Cardiac septum (tissue), 1 donor: Measurements from ENCODE around the gene ZFHX3. TPM values are rescaled to one million over a fixed set of nuclear protein-coding genes. Genes with fewer than 3 reads are reported as not detected.
"Not testable (repeated sequence)": the region's sequence is repeated elsewhere in the genome, so short reads cannot be mapped to it uniquely, and the experiment has no call there.

Source experiments
- DNase-seq: peaks from one replicate; pipeline ENCODE4 v3.0.0-alpha.2; 2020; ENCODE audit warnings: low spot score
- intact Hi-C: fragments of 100-400 bp; cut with DNase I; formaldehyde crosslinking; loops from one replicate; pipeline ENCODE4 v1.14.0; 2022
- total RNA-seq: library from RNA; stranded (reverse); fragmentation: NEBNext Ultra II Directional; extraction: Animal tissue kit (Norgen Biotek cat#: 25700); gene quantifications from one replicate; pipeline ENCODE4 v1.2.1, GENCODE V29; 2021
- donor health status: DM: no; HTN: no; CAD: no.

Gene ZFHX3
- total RNA-seq, 1 donor from 2014 or later, result 15.7 TPM

DNA sequence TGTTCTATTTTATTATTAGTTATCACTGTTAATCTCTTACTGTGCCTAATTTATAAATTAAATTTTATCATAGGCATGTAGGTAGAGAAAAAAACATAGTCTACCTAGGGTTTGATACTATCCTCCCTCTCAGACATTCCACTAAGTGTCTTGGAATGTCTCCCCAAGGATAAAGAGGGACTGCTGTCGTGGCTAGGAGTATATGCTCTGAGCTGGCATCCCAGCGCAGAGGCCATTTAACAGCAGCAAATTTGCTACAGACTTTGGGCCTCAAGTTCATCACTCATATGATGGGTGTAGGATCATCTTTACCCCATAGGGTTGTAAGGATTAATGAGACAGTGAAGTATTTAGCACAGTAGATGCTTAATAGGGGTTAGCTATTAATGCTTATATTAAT lies 56.7 kb downstream of the ZFHX3 start:
- DNase-seq, result no peak
- intact Hi-C loops, result no loop called here

DNA sequence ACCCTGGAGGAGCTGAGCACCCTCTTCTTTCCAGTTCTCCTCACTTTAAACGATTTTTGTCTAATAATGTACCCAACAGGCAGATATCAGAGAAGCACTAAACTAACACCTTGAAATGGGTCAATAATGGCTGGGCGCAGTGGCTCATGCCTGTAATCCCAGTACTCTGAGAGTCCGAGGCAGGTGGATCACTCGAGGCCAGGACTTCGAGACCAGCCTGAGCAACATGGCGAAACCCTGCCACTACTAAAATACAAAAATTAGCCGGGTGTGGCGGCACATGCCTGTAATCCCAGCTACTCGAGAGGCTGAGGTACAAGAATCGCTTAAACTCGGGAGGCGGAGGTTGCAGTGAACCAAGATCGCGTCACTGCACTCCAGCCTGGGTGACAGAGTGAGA lies 57.4 kb downstream of the ZFHX3 start:
- no peak for DNase-seq
- intact Hi-C loops, result no loop called here

- DNase-seq, result no peak
- intact Hi-C loops, result loop anchor here (10.0 kb wide), 1 partner anchor 185 kb away; no protein-coding TSS in a partner anchor
These were observed 58.1 kb downstream of the ZFHX3 start for GRCh38 chr16:72989579-72990551.

DNA sequence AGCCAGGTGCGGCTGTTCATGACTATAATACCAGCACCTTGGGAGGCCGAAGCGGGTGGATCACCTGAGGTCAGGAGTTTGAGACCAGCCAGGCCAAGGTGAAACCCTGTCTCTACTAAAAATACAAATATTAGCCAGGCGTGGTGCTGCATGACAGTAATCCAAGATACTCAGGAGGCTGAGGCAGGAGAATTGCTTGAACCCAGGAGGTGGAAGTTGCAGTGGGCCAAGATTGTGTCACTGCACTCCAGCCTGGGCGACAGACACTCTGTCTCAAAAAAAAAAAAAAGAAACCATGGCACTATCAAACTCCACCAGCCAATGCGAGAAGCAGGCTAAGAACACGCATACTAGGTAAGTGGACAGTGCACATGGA lies 58.7 kb downstream of the ZFHX3 start:
- not testable (repeated sequence) for DNase-seq
- intact Hi-C loops, result loop anchor here (10.0 kb wide), 1 partner anchor 186 kb away; no protein-coding TSS in a partner anchor

DNA sequence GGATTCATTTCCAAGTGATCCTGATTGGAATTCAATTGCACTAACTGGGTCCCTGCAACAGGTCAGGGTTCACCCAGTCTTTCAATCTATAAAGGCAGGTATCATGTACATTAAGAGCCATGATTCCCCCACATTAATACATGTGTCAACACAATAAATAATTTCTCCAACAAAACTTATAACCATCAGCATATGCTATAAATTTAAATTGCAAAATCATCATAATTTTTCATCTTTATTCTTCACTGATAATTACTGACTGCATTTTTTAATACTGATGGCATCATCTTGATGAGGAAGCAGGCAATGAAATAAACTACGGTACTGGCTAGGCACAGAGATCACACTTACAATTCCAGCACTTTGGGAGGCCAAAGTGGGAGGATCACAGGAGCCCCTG lies 59.4 kb downstream of the ZFHX3 start:
- no peak for DNase-seq
- intact Hi-C loops, result loop anchor here (10.0 kb wide), 1 partner anchor 186 kb away; no protein-coding TSS in a partner anchor

- DNase-seq, result no peak
- intact Hi-C loops, result loop anchor here (10.0 kb wide), 1 partner anchor 187 kb away; no protein-coding TSS in a partner anchor
These were observed 60.4 kb downstream of the ZFHX3 start for GRCh38 chr16:72987480-72987901.

GRCh38 chr16:72985995-72986394 lies 61.9 kb downstream of the ZFHX3 start:
- intact Hi-C loops, result loop anchor here (10.0 kb wide), 1 partner anchor 189 kb away; no protein-coding TSS in a partner anchor
- no peak for DNase-seq

- DNase-seq, result no peak
- intact Hi-C loops, result loop anchor here (10.0 kb wide), 1 partner anchor 189 kb away; no protein-coding TSS in a partner anchor
These were observed 62.6 kb downstream of the ZFHX3 start for GRCh38 chr16:72985148-72985941.

DNA sequence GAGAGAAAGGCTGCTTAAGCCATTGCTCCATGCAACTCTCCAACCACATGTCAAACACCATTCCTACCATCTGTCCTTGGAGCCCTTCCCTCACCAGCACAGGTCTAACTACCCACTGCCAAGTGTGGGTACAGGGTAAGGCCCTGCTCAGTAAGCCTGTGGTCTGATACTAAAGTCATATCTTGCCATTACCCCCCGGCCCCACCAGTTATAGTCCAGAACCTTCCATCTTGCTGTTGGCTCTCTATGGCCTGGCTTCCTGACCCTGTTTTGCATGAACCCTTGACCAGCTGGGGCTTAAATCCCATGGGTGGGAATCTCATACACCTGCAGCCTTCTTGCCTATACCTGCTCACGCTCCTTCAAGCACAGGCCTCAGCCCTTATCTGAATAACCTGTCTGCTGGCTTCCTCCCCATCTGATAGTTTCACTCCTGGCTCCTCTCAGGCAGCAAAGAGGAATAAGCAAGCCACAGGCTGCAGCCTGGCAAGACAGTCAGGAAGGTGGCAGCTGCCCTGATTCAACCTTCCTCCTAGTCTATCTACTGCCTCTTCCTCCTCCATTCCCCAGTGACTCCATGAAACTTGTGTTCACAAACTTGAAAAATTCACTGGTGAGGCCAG lies 64.1 kb downstream of the ZFHX3 start:
- no peak for DNase-seq
- intact Hi-C loops, result loop anchor here (10.0 kb wide), 1 partner anchor 191 kb away; no protein-coding TSS in a partner anchor

DNA sequence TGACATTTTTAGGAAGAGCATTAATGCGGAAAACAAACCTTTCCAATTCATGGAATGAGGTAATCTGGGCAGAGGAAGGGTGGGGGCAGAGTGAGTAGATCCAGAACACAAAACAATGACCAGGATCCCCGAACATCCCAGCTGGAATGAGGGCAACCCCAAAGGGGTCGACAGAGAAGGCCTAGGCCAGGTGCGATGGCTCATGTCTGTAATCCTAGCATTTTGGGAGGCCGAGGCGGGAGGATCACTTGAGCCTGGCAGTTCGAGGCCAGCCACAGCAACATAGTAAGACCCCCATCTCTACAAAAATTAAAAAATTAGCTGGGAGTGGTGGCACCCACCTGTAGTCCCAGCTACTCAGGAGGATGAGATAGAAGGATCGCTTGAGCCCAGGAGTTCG lies 64.7 kb downstream of the ZFHX3 start:
- intact Hi-C loops, result loop anchor here (10.0 kb wide), 1 partner anchor 192 kb away; no protein-coding TSS in a partner anchor
- no peak for DNase-seq

GRCh38 chr16:72979974-72980373 lies 68.0 kb downstream of the ZFHX3 start:
- intact Hi-C loops, result loop anchor here (10.0 kb wide), 1 partner anchor 195 kb away; no protein-coding TSS in a partner anchor

GRCh38 chr16:72978212-72978611 lies 69.7 kb downstream of the ZFHX3 start:
- intact Hi-C loops, result no loop called here
- no peak for DNase-seq

More at GRCh38 chr16:72979974-72980373, 68.0 kb downstream of the ZFHX3 start:
- DNase-seq, result no peak

DNA sequence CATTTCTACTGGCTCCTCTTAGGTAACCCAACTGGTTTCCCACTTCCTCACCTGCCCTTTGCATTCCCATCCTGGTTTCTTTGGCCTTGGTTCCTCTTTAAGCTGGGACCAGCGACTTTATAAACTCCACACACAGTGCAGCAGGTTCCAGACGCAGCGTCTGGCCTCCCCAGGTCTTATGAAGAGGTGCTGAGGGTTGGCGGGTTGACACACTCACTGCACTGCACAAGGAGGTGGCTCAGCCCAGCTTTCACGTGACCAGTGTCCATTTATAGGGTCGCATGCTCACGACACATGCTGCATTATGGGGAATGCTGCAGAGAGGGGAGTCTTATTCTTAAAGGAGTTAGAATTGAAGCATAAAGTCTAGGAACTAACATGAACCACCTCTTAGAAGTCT lies 70.8 kb downstream of the ZFHX3 start:
- DNase-seq, result no peak
- intact Hi-C loops, result no loop called here

- no peak for DNase-seq
- intact Hi-C loops, result no loop called here
These were observed 71.4 kb downstream of the ZFHX3 start for GRCh38 chr16:72976438-72977064.

DNA sequence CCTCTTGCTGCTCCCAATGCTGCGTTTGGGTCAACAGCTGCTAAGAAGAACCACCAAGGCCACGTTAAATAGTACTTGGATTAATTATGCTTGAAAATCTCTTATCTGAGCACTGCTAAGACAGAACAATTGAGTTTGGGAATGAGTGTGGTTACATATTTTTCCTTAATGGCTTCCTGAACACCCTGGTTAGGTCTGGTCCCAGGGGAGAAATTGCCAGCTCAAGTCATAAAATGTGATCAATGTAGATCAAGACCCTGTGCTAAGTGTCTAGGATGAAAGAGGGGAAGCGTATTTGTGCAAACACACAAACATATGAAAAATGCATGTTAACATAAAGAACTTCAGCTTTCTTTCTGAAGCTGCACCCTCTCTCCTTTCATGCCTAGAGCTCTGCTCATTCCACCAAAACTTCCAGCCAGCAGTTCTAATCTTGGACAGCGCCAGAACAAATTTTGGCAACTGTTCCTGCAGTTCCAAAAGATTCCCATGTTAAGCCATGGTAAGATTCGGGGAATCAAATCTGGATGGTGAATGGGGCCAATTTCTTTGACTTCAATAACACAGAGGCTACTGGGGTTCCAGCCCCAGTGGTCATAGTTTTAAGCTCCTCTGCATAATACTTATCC lies 72.0 kb downstream of the ZFHX3 start:
- intact Hi-C loops, result no loop called here
- no peak for DNase-seq

- DNase-seq, result no peak
- intact Hi-C loops, result no loop called here
These were observed 73.7 kb downstream of the ZFHX3 start for GRCh38 chr16:72974142-72974769.

DNA sequence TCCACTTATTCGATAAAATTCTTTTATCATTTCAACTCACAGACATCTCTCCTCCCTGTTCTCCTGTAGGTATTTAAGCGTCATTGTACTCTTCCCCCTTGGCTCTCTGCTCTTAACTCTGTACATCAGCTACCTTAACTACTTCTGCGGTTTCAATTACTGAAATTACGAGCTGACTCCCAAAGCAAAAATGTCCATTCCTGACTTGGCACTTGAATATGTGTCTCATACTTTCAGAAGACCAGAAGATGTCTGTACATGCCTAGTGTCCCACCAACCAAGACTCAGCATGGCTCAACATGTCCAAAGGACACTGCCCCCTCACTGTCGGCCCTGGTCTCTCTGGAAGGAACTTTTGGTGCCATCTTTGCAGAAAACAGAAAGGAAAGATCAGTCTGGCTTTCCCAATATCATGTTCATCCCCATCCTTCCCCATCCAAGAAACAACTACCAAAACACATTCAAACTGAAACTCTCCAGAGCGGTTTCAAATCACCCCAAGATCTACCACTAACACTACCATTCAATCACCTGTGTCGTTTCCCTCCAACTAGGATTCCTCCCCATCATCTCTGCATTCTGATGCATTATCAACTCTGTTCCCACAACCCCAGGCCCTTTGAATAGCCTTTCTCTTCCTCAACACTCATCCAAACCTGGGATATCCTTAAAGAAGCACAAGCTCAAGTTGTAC lies 74.9 kb downstream of the ZFHX3 start:
- DNase-seq, result no peak
- intact Hi-C loops, result no loop called here

DNA sequence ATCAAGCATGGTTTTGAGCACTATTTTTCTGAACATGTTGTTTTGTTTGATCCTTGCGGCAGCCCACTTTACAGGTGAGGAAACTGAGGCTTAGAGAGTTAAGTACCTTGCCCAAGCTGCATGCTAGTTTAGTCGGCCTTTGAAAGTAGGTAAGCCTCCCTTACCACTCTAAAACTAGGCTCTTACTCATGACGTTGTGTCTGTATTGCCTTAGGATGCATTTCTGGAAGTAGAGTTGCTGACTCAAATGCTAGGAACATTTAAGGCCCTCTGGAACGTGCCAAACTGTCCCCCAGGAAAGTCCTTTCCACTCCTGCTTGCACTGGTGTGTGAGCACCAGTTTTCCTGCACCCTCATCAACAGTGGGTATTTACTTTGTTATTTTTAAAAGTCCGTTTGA lies 76.6 kb downstream of the ZFHX3 start:
- intact Hi-C loops, result no loop called here
- DNase-seq, result no peak
